Osteoblast (primary cell): Measurements from ENCODE around the gene DNAJA2. TPM values are rescaled to one million over a fixed set of nuclear protein-coding genes. Genes with fewer than 3 reads are reported as not detected.

Source experiments
- DNase-seq: peaks from one replicate; pipeline ENCODE4 v3.0.0; 2011; ENCODE audit warnings: low spot score, mixed read lengths; ENCODE audit not compliant: insufficient read length; ENCODE audit errors: missing footprints
- H2AFZ ChIP-seq: 2 replicates; pipeline ENCODE4 v1.6.0; 2011; ENCODE audit warnings: mild to moderate bottlenecking, low read length
- H3K27ac ChIP-seq: 2 replicates; pipeline ENCODE4 v1.5.1; 2011; ENCODE audit warnings: mild to moderate bottlenecking, low read depth, low read length, moderate library complexity
- H3K27me3 ChIP-seq: 2 replicates; pipeline ENCODE4 v1.6.0; 2012; ENCODE audit warnings: mild to moderate bottlenecking, control low read depth, inconsistent platforms, low read length, moderate library complexity; ENCODE audit not compliant: insufficient read depth
- H3K36me3 ChIP-seq: 2 replicates; pipeline ENCODE4 v1.5.1; 2011; ENCODE audit warnings: mild to moderate bottlenecking, low read length, control low read depth, moderate library complexity; ENCODE audit not compliant: insufficient read depth
- H3K4me1 ChIP-seq: 2 replicates; pipeline ENCODE4 v1.5.1; 2011; ENCODE audit warnings: mild to moderate bottlenecking, low read length, control low read depth, moderate library complexity; ENCODE audit not compliant: insufficient read depth
- H3K4me2 ChIP-seq: 2 replicates; pipeline ENCODE4 v1.6.0; 2011; ENCODE audit warnings: mild to moderate bottlenecking, low read length; ENCODE audit not compliant: insufficient read depth
- H3K4me3 ChIP-seq: fragments of 200-600 bp; sonication (generic); 3 replicates; pipeline ENCODE4 v1.5.1; 2012; ENCODE audit warnings: mild to moderate bottlenecking, low read length, inconsistent platforms; ENCODE audit not compliant: insufficient read depth
- H3K79me2 ChIP-seq: 2 replicates; pipeline ENCODE4 v1.6.0; 2012; ENCODE audit warnings: mild to moderate bottlenecking, low read length, control low read depth, inconsistent platforms; ENCODE audit not compliant: insufficient read depth
- H3K9me3 ChIP-seq: 2 replicates; pipeline ENCODE4 v1.5.1; 2011; ENCODE audit warnings: low read depth, low read length, control low read depth
- H4K20me1 ChIP-seq: 2 replicates; pipeline ENCODE4 v1.6.0; 2012; ENCODE audit warnings: mild to moderate bottlenecking, low read length, control low read depth; ENCODE audit not compliant: insufficient read depth
- CTCF ChIP-seq: IDR thresholded peaks from 2 replicates; pipeline ENCODE4 v1.5.1; 2011; ENCODE audit warnings: mild to moderate bottlenecking, low read depth, low read length, moderate library complexity; ENCODE audit errors: extremely low read depth
- total RNA-seq: library from RNA; depleted of rRNA; stranded (reverse); fragments of >200 nt; gene quantifications from 2 replicates; pipeline ENCODE4 v1.2.3, GENCODE V29; 2012

Gene DNAJA2
- total RNA-seq, 1 donor: 83.2 TPM

GRCh38 chr16:46924402-46924801 is 49.1 kb downstream of the DNAJA2 start:
- peaks cover 12% of the 10 kb centered on the region for H3K36me3 ChIP-seq
- no peaks in the 10 kb centered on the region for H4K20me1 ChIP-seq

GRCh38 chr16:46923513-46924295 is 49.8 kb downstream of the DNAJA2 start:
- DNase-seq: no peak
- H3K4me1 ChIP-seq: no peaks in the 10 kb centered on the region
- peaks cover 15% of the 10 kb centered on the region for H3K36me3 ChIP-seq
- no peaks in the 10 kb centered on the region for H3K27me3 ChIP-seq
- no peak overlapping the region for H3K4me2 ChIP-seq
- no peak overlapping the region for H2AFZ ChIP-seq
- H3K4me3 ChIP-seq: no peak overlapping the region
- H3K27ac ChIP-seq: no peak overlapping the region
- no peaks in the 10 kb centered on the region for H3K9me3 ChIP-seq
- no peaks in the 10 kb centered on the region for H3K79me2 ChIP-seq
- no peaks in the 10 kb centered on the region for H4K20me1 ChIP-seq
- TF ChIP-seq CTCF: no peak

More at GRCh38 chr16:46924402-46924801, 49.1 kb downstream of the DNAJA2 start:
- Histone ChIP-seq H3K79me2 (no peaks in the 10 kb centered on the region), H3K4me3 (no peak overlapping the region), H3K27me3 (no peaks in the 10 kb centered on the region), H3K27ac (no peak overlapping the region), H3K4me2 (no peak overlapping the region), H2AFZ (no peak overlapping the region), H3K4me1 (no peaks in the 10 kb centered on the region), H3K9me3 (no peaks in the 10 kb centered on the region)
- DNase-seq: no peak
- no peak for TF ChIP-seq CTCF

GRCh38 chr16:46922239-46922638 is 51.2 kb downstream of the DNAJA2 start:
- no peak for TF ChIP-seq CTCF

GRCh38 chr16:46920402-46921068 is 52.9 kb downstream of the DNAJA2 start:
- H3K79me2 ChIP-seq: no peaks in the 10 kb centered on the region
- H3K36me3 ChIP-seq: peaks cover 18% of the 10 kb centered on the region
- no peaks in the 10 kb centered on the region for H3K9me3 ChIP-seq
- TF ChIP-seq CTCF: no peak
- H3K27ac ChIP-seq: no peak overlapping the region
- H3K27me3 ChIP-seq: no peaks in the 10 kb centered on the region
- H2AFZ ChIP-seq: no peak overlapping the region
- H3K4me1 ChIP-seq: no peaks in the 10 kb centered on the region
- H3K4me2 ChIP-seq: no peak overlapping the region
- no peaks in the 10 kb centered on the region for H4K20me1 ChIP-seq
- no peak for DNase-seq
- no peak overlapping the region for H3K4me3 ChIP-seq

More at GRCh38 chr16:46922239-46922638, 51.2 kb downstream of the DNAJA2 start:
- no peak overlapping the region for H3K27ac ChIP-seq
- no peaks in the 10 kb centered on the region for H3K9me3 ChIP-seq
- no peak for DNase-seq
- H2AFZ ChIP-seq: no peak overlapping the region
- H4K20me1 ChIP-seq: no peaks in the 10 kb centered on the region
- no peaks in the 10 kb centered on the region for H3K4me1 ChIP-seq
- peaks cover 16% of the 10 kb centered on the region for H3K36me3 ChIP-seq
- H3K4me3 ChIP-seq: no peak overlapping the region
- H3K4me2 ChIP-seq: no peak overlapping the region
- no peaks in the 10 kb centered on the region for H3K27me3 ChIP-seq
- H3K79me2 ChIP-seq: no peaks in the 10 kb centered on the region
